Hematopoietic multipotent progenitor cell treated with erythropoietin and hydrocortisone succinate and interleukin-3 and kit ligand, for 17 days (in vitro differentiated cells): ENCODE data around the gene PRPF19.

Experiments used
- DNase-seq: peaks from one replicate; pipeline ENCODE4 v3.0.0-alpha.2; 2015; ENCODE audit warnings: low spot score

PRPF19 gene

DNA sequence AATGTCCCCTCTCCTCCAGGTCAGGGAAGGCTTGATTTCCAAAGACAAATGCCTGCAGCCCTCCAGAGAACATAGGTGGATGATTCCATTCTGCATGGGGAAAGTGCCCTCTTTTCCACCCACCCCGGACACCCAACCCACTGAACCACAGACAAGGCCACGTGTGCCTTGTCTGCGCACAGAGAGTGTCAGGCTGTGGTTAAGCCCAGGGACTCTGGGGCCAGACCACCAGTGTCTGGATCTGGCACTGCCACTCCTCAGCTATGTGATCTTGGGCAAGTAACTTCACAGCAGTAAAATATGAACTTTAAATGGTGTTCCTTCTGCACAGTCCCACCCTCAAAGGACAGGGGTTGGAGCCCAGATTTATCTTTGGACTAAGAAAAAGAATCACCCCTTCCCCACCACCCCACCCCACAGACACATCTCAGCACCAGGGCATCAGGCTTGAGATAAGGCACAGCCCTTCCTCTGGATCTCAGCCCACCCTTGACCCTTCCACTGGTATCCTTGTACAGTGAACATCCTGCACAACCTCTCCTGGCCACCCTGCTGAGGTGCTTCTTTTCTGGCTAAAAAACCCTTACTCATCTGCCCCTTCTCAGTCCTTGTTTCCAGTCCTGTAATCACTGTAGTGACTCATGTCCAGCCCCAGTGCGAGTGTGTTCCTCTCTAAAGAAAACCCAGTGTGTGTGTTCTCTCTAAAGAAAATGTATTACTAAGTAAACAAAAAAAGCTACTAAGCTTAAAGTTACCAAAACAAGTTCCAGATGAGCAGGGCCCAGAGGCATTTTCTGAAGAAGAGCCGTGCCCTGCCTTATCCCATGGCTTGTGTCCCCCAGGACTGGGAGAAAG, 48.8 kb downstream of the PRPF19 start:
- DNase-seq = no peak

DNA sequence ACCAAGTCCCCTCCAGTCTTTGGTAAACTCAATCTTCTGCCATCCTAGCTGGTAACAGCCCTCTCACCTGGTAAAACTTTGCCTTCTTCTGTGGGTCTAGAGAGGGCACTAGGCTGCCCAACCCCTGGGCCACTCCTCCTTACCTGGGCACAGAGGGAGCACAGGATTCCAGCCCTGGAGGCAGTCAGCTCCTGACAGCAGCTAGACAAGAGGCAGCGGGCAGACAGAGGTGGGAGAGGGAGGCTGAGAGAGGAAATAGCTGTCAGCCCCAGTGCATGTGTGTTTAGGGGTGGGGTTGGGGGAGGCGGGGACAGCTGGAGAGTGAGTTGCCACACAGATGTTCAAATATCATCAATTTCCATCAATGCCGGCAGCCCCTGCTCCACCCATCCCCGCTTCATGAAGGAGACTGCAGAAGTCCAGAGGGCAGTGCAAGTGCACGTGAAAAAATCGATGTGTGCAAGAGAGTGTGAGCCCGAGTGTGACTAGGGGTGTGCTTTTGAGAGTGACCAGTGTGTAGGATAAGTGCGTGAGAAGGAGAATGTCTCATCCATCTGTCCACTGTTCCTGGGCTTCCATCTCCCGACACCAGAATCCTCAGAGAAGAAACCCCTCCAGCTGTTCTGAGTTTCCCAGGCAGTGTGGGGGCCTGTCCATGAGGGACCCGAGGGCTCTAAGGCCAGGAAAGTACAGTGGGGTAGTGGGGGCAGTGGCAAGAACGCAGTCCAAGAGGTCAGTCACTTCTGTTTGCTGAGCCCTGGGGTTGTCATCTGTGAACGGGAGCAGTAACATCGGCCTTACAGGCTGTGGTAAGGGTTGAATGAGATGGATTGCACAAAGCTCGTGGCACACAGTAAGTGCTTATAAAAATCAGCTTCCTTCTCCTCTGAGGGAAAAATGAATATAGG, 50.4 kb downstream of the PRPF19 start, which contains the start of gene PTGDR2:
TSS of gene PTGDR2 (minus strand) at position 225 of the 908 bp plus-strand sequence. CDS start 2,228 bp downstream, outside the sequence.
- no peak for DNase-seq

DNA sequence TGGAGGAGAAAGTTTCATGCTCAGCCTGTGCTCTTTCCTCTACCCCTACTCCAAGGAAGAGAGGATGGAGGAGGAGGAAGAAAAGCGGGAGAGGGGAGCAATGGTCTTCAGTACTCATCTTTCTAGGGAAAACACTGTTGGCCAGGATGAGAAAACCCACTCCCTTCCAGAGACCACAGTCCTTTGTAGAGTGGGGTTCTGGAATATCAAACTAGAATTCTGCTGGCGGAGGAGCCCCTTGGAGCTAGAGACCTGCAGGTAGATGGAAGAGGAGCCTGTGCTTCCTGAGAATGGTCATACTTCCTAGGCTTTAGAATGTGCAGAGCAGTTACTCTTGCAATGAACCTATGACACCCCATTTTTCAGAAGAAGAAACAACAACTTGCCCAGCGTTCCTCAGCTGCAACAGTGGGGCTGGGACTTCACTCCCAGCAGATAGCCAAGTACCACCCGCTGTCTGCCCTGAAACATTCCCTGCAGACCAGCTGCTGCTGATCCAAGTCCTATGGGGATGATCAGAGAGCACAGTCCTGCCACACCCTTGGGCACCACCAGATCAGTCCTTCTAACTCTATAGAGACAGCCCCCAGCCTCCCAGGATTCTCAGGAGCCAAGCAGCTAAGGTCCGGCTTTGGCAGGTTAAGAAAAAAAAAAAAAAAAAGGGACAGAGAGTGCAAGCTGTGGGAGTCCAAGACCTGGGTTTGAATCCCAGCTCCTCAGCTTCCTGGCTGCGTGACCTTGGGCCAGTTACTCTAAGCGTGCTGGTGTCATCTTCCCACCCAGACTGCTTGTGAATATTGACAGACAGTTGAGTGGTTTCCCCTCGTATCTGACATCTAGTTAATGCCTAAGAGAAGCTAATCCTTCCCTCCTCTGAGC, 51.3 kb downstream of the PRPF19 start:
- no peak for DNase-seq

DNA sequence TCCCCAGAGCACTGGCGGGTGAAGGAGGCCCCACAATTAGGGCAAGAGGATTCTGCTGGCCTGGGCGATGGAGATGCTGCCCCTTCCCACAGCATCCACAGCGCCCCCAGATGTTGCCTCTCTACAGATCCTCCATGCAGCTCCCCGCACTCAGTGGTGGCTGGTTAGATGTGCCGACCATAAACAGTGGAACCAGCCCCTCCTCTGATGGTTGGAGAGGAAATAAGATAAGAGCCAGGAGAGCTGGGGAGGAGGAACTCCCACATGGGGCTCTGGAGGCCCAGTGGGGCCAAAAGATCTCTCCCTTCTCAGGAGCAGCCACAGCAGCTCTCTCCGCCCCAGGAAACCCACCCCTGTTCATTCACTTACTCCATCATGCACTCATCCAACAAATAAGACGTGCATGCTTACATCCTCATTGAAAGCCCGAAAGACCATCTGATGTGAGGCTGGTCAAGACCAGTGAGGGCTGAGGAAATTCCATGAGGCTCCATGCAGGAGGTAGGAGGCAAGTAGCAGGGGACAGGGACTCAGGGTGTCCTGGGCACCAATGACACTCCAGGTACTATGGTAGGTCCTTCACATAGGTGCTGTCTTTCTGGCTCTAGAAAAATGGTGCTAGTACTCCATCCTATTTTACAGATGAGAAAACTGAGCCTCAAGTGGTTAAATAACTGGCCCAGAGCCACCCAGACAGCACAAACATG, 52.1 kb downstream of the PRPF19 start:
- no peak for DNase-seq

DNA sequence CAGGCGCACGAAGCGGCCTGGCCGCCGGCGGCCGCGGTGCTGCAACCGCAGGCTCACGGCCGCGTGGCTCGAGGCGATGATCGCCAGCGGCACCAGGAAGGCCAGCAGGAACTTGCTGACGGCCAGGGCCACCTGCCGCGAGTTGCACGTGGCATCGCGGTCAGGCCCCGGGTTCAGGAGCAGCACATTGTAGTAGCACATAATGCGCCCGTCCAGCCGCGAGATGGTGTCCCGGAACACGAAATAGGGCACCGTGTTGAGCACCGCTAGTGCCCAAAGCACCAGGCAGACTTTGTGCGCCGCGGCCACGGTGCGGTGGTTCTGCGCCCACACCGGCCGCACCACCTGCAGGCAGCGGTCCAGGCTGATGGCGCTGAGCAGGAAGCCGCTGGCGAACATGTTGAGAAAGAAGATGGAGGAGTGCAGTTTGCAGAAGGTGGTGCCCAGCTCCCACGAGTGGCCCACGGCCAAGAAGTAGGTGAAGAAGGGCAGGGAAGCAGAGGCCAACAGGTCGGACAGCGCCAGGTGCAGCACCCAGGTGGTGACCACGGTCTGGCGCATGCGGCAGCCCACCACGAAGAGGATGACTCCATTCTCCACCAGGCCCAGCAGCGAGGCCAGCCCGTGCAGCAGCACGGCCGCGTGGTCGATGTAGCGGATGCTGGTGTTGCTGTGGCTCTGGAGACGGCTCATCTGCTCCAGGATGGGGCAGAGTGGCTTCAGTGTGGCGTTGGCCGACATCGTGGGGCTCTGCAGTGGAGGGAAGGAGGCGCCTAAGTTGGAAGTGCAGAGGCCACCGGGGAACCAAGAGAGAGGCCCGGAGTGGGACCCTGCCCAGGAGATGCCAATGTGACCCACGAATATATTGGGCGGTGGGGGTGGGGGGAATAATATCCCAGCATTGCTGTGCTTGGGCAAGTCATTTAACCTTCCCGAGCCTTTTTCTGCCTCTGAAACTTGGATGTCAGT, 53.1 kb downstream of the PRPF19 start:
- DNase-seq = no peak

DNA sequence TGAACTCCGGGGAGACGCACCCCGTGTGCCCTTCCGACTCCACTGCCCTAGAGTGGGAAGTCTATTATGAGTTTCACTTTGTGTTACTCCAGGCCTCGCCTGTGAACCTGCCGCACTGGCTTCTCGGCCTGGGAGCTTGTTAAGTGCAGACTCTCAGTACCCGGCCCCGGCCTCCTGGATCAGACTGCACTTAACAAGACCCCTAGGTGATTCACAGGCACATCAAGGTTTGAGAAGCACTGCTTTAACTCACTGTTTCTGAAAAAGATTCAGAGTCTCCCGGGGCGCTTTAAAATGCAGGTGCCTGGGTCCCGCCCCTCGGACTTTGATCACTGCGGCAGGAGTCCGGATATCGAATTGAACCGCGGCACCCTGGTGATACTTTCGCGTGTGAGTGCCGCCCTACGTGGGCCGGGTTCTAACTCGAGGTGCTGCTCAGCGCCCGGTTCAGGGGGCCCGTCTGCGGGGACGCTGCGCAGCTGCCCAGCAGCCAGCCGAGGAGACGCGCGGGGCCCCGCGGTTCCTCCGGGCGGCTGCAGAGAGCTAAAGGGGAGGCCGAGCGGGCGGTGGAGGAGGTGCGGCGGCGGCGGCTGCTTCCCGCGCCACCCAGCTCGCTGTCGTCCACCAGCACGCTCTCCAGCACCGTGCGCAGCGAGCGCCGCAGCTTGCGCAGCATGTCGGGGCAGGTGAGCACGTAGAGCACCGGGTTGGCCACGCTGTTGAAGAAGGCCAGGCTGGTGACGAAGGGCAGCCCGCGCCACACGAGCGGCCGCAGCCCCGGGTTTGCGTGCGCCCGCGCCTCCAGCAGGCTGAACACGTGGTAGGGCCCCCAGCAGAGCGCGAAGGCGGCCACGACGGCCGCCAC, 54.0 kb downstream of the PRPF19 start:
- DNase-seq = no peak

DNA sequence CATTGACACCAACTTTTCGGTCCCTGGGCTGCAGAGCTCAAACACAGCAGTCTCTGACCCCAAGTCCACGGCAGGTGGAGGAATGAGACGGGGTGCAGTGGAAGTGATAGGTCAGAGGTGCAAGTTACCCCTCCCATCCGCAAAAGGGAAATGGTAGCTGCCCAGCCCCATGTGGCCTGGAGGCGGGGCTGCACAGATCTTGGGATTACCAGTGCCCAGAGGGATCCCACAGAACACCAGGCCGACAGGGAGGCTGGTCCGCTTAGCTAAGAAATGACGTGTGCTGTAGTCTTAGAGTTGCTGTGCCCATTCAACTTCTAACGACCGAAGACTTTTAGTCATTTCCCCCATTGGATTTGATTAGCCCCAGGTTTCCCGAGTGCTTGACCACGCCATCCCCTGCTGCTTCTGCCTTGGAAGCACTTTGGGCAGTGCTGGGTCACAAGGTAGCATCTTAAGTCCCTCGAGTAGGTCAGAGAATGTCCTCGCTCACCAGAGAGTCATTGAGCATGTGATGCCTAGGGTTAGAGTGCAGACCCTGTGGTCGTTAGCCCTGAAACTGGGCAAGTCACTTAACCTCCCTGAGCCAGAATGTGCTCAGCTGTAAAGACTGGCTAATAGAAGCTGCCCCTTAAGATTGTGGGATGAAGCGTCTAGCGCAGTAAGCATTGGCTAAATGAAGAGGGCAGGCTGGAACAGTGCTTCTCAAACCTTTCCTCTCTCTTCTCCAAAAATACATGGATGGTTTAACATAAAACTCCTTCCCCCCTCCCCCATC, 54.9 kb downstream of the PRPF19 start:
- no peak for DNase-seq

DNA sequence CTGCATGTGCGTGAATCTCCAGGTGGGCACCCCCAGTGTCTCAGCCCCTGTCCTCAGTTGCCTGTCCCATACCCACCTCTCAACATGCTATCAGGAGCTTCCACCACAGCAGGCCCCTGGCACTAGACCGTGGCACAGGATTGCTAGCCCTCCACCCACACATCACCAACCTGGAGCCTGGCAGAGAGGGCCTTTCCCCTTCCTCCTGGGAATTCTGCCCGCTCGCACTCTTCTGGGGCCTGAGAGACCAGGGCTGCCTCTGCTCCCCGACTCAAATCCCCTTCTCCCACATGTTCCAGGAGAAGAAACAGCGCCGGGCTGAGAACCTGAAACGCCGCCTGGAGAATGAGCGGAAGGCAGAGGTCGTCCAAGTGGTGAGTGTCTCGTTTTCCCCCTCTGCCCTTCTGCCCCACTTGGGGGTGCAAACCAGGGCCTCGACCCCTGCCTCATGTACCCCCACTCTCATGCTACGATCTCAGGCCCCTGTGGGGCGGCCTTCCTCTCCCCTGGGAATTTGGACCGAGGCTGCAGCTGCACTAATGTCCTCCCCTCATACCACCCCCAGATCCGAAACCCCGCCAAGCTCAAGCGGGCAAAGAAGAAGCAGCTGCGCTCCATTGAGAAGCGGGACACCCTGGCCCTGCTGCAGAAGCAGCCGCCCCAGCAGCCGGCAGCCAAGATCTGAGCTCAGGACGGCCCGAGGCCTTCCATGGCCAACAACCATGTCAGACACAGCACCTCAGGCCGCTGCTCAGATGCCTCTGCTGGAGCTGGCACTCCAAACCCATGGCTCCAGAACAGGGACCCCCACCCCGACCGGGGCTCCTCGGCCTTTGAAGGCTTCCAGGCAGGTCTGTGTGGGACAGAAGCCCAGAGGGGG, 56.5 kb downstream of the PRPF19 start:
- DNase-seq = no peak

DNA sequence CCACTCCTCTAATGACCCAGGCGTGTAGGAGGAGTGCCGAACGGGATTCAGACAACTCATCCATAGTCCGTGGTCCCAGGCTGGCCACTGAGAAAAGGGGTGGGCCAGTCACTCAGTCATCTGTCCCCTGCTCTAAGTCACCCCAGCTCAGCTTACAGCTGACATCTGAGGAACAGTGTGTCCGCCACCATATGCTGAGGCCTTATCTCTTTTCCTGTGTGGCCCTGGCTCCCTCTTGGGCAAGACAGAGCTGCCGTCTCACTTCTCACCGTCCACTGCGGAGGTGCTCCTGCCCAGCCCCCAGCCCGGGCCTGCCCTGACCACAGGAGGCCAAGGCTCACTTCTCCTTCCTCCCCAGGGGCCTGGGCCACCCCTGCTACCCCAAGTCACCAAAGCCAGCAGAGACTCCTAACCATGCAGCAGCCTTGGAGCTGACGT, 57.7 kb downstream of the PRPF19 start:
- DNase-seq = no peak

DNA sequence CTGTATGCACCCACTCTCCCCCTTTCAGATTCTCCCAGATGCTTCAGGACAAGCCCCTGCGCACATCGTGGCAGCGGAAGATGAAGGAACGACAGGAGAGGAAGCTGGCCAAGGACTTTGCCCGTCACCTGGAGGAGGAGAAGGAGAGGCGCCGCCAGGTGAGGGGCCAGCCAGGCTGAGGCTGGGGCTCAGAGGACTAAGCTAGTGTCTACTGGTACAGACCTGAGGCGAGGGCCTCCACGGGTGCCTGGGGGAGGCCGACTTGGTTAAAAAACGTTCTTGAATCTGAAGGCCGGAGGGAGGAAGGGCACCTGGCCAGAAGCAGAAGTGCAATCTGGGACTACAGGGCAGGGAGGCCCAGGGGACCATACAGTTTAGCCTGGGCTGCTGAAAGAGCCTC, 58.5 kb downstream of the PRPF19 start:
- DNase-seq = no peak

DNA sequence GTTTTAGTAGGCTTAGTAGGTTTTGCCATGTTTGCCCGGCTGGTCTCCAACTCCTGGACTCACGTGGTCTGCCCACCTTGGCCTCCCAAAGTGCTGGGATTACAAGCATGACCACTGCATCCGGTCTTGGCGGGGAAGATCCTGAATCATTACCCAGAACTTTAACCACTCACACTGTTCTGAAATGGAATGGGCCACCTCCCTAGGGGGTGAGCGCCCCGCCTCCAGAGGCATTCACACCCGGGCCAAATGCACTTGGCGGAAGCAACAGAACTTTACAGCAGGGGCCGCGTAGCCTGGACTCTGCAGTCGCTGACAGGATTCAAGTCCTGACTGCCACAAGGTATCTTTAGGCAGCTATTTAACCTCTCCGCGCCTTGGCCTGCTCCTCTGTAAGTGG, 59.1 kb downstream of the PRPF19 start:
- DNase-seq = no peak

DNA sequence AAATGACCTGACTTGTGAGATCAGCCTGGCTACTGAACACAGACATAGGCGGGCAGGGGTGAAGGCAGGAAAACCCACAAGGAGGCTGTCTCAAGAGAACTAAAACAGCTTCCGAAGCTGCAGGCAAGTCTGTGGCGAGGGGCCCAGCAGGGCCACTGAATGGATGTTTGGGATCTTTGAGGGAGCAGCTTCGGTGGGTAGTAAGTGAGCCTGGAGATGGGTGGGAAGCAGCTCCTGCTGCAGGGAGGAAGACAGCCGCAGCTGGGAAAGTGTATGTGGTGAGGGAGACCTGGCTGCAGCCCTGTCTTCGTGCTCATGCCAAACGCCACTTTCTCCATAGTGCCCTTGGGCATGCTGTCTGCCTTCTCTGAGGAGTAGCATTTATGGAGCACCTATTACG, 61.0 kb downstream of the PRPF19 start:
- DNase-seq = no peak

DNA sequence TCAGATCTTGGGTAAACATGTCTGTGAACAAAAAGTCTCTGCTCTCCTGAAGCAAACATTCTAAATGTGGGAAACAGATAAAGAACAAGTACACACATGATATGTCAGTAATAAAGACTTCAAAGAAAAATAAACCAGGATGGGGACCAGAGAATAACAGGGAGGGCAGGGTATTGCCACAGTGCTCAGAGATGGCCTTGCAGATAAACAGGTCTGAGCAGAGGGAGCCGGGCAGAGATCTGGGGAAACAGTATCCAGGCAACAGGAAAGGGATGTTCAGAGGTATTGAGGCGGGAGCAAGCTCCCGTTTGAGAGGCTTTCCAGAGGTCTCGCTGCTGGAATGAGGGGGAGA, 61.5 kb downstream of the PRPF19 start:
- DNase-seq = no peak

DNA sequence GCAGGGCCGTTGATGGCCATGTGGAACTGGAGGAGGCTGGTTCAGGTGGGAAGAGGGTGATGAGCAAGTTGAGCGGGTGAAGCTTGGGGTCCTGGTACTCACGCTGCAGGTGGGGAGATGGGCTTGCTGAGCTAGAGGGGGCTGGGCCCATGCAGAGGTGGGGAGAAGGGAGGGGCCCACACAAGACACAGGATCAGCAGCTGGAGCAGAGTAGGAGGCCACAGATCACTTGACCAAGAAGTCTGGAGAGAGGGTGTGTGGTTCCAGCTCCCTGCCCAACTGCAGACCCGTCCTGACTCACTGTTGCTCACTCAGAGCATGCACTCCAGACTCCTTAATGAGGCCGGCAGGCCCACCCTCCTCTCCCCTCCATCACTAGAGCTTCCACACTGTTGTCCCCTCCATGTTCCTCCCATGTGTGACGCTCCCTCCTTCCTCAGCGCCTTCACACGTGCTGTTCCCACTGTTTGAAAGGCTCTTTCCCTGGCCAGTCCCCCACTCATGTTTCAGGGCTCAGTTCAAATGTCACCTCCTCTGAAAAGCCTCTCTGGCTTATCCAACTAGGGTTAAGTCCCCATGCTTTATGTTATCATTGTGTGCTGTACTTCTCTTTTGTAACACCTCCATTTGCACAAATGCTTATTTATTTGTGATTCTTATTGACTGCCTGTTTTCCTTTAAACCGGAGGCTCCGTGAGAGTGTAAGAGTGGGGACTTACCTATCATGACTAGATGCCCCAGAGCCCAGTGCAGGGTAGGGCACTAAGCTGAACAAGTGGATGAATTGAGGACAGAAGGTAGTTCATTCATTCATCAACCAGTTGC, 62.1 kb downstream of the PRPF19 start:
- no peak for DNase-seq

DNA sequence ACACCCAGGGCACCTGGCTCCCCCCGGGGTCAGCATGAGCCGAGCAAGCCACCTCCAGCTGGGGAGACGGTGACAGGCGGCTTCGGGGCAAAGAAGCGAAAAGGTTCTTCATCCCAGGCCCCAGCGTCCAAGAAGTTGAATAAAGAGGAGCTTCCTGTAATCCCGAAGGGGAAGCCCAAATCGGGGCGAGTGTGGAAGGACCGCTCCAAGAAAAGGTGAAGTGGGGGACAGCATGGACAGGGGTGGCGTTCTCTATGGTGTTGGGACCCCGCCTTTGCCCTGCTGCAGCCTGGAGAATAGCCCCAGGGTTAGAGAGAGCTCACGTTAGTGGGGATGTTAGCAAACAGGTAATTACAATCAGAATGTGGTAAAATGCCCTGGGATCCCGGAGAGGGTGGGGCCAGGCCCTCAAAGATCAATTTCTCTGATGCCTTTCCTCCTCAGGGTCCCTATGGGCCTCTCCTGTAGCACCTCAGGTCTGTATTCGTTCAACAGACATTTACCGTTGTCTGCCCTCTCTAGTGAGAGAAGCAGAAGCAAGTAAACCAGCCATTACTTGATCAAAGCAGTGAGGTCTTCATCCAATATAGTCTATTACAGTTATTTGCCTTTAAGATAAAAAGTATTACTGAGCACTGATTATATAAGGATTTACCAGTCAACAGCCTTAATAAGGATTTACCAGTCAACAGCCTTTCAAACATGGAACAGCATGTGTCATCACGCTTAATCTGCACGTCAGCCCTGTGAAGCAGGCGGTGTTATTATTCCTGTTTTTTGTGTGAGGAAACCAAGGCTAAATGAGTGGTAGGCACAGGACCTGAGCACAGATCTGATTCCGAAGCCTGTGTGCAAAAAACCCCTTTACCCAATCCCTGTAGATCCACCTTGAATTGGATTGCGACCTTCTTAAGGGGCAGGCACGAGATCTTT, 63.5 kb downstream of the PRPF19 start:
- no peak for DNase-seq
